HCT116 (cell line): ENCODE measurements around the gene UFSP2.

Experiments
- ATF3 ChIP-seq: IDR thresholded peaks from 2 replicates; pipeline ENCODE4 v1.6.1; 2012
- CBX3 ChIP-seq: IDR thresholded peaks from 2 replicates; pipeline ENCODE4 v1.6.1; 2012; ENCODE audit warnings: low read depth
- CEBPB ChIP-seq: IDR thresholded peaks from 2 replicates; pipeline ENCODE4 v1.6.1; 2012; ENCODE audit warnings: low read depth
- CTCF ChIP-seq, 3 experiments: fragments of 200-600 bp in 1 of 3; sonication (generic) in 1 of 3; IDR thresholded peaks in 2 of 3; conservative IDR thresholded peaks in 1 of 3; 2 replicates each; pipeline ENCODE4 v1.5.1; 2012 to 2017; ENCODE audit warnings: low read depth in 2 of 3, low read length in 2 of 3, antibody characterized with exemption in 1 of 3, borderline replicate concordance in 1 of 3, control low read depth in 1 of 3, mild to moderate bottlenecking in 1 of 3, mixed read lengths in 1 of 3, mixed run types in 1 of 3, moderate library complexity in 1 of 3; ENCODE audit not compliant: insufficient read depth in 1 of 3
- EGR1 ChIP-seq: IDR thresholded peaks from 2 replicates; pipeline ENCODE4 v1.6.1; 2012; ENCODE audit warnings: low read depth
- EZH2 ChIP-seq: fragments of 200-600 bp; sonication (generic); IDR thresholded peaks from 2 replicates; pipeline ENCODE4 v1.6.1; 2017; ENCODE audit warnings: antibody characterized with exemption, mixed run types
- EZH2phosphoT487 ChIP-seq: fragments of 200-600 bp; IDR thresholded peaks from 2 replicates; pipeline ENCODE4 v1.6.1; 2018; ENCODE audit warnings: antibody characterized with exemption, borderline replicate concordance
- JUND ChIP-seq: IDR thresholded peaks from 2 replicates; pipeline ENCODE4 v1.6.1; 2012
- MAX ChIP-seq: IDR thresholded peaks from 2 replicates; pipeline ENCODE4 v1.6.1; 2012
- POLR2A ChIP-seq: IDR thresholded peaks from 2 replicates; pipeline ENCODE4 v1.7.0; 2011; ENCODE audit warnings: borderline replicate concordance; ENCODE audit not compliant: insufficient read depth, insufficient read length; ENCODE audit errors: extremely low read depth
- POLR2AphosphoS5 ChIP-seq: IDR thresholded peaks from 2 replicates; pipeline ENCODE4 v1.6.1; 2011; ENCODE audit warnings: mild to moderate bottlenecking, low read depth, low read length, moderate library complexity
- RAD21 ChIP-seq: IDR thresholded peaks from 2 replicates; pipeline ENCODE4 v1.6.1; 2012; ENCODE audit warnings: low read depth, mild to moderate bottlenecking
- REST ChIP-seq: IDR thresholded peaks from 2 replicates; pipeline ENCODE4 v1.6.1; 2012; ENCODE audit warnings: low read depth
- ZFX ChIP-seq: fragments of 450-650 bp; IDR thresholded peaks from 2 replicates; pipeline ENCODE4 v1.6.1; 2017

GRCh38 chr4:185473247-185473646, 47.5 kb upstream of the UFSP2 start:
- no peak for TF ChIP-seq EZH2
- no peak for TF ChIP-seq CTCF (IDR thresholded peaks at IDR 0.05 in 2 of 3, conservative IDR thresholded peaks at IDR 0.05 in 1 of 3; ENCODE audit: borderline replicate concordance in 1 of 3, insufficient read depth in 1 of 3, low read depth in 2 of 3, low read length in 2 of 3)
- TF ChIP-seq REST: no peak
- no peak for TF ChIP-seq POLR2A
- no peak for TF ChIP-seq EZH2phosphoT487
- TF ChIP-seq MAX: no peak
- TF ChIP-seq CBX3: no peak
- no peak for TF ChIP-seq CEBPB
- no peak for TF ChIP-seq POLR2AphosphoS5
- TF ChIP-seq RAD21: no peak
- no peak for TF ChIP-seq EGR1
- no peak for TF ChIP-seq JUND
- TF ChIP-seq ZFX: no peak
- TF ChIP-seq ATF3: no peak
